ENCODE measurements around the gene LYPD6B.

DNA sequence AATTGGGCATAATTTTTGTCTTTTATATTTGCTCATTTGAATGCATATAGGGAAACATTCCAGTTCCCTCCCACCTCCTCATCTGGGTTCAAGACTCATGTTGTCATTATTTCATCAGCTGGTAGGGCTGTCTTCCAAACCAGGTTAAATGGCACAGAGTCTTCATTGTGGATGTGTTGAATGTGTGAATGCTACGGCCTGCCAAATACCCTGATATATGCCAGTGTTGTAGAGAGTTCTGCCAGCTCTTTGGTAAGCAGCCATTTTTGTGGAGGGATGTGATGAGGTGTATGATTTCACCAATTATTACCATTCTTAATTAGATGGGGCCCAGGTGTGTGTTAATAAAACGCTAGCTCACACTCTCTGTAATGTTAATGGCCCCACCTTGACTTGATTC, 121.7 kb downstream of the LYPD6B start:
- TF ChIP-seq, protein P1, sequence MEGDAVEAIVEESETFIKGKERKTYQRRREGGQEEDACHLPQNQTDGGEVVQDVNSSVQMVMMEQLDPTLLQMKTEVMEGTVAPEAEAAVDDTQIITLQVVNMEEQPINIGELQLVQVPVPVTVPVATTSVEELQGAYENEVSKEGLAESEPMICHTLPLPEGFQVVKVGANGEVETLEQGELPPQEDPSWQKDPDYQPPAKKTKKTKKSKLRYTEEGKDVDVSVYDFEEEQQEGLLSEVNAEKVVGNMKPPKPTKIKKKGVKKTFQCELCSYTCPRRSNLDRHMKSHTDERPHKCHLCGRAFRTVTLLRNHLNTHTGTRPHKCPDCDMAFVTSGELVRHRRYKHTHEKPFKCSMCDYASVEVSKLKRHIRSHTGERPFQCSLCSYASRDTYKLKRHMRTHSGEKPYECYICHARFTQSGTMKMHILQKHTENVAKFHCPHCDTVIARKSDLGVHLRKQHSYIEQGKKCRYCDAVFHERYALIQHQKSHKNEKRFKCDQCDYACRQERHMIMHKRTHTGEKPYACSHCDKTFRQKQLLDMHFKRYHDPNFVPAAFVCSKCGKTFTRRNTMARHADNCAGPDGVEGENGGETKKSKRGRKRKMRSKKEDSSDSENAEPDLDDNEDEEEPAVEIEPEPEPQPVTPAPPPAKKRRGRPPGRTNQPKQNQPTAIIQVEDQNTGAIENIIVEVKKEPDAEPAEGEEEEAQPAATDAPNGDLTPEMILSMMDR (IDR thresholded peaks at IDR 0.05; ENCODE audit: insufficient read depth, low read length): no peak
- no peak for TF ChIP-seq POLR2AphosphoS5 (IDR thresholded peaks at IDR 0.05; ENCODE audit: low read depth)

Measured in HL-60 (cell line).